Keratinocyte (primary cell): ENCODE measurements around the gene TMEM94. TPM values are rescaled to one million over a fixed set of nuclear protein-coding genes. Genes with fewer than 3 reads are reported as not detected.

Source experiments
- DNase-seq: peaks from one replicate; pipeline ENCODE4 v3.0.0-alpha.2; 2011; ENCODE audit warnings: low read depth, missing footprints, low spot score
- FAIRE-seq: peaks from 2 replicates; lab custom pipeline; 2011; peaks lifted over from hg19 to GRCh38; lab: Jason Lieb, UNC
- H2AFZ ChIP-seq: 2 replicates; pipeline ENCODE4 v1.6.0; 2012; ENCODE audit warnings: low read length, control low read depth, inconsistent platforms; ENCODE audit not compliant: control insufficient read depth
- H3K27ac ChIP-seq: 2 replicates; pipeline ENCODE4 v1.5.1; 2011; ENCODE audit warnings: low read length; ENCODE audit not compliant: control insufficient read depth, insufficient read depth
- H3K27me3 ChIP-seq: 3 replicates; pipeline ENCODE4 v1.6.0; 2011; ENCODE audit warnings: low read length; ENCODE audit not compliant: control insufficient read depth, insufficient read depth; ENCODE audit errors: extremely low read depth
- H3K36me3 ChIP-seq, 2 experiments: 2 replicates in 1 of 2; 3 replicates in 1 of 2; pipeline ENCODE4 v1.5.1; 2011; ENCODE audit warnings: low read length in 2 of 2, mild to moderate bottlenecking in 1 of 2; ENCODE audit not compliant: control insufficient read depth in 2 of 2, insufficient read depth in 2 of 2; ENCODE audit errors: extremely low read depth in 1 of 2
- H3K4me1 ChIP-seq: 3 replicates; pipeline ENCODE4 v1.5.1; 2011; ENCODE audit warnings: low read length; ENCODE audit not compliant: control insufficient read depth, insufficient read depth; ENCODE audit errors: extremely low read depth
- H3K4me2 ChIP-seq: 3 replicates; pipeline ENCODE4 v1.6.0; 2011; ENCODE audit warnings: low read depth, low read length; ENCODE audit not compliant: control insufficient read depth, insufficient read depth; ENCODE audit errors: extremely low read depth
- H3K4me3 ChIP-seq, 3 experiments: fragments of 200-600 bp in 1 of 3; sonication (generic) in 1 of 3; 2 replicates in 2 of 3; 3 replicates in 1 of 3; pipeline ENCODE4 v1.5.1; 2011 to 2016; ENCODE audit warnings: low read length in 3 of 3, mild to moderate bottlenecking in 3 of 3, control low read depth in 2 of 3, inconsistent platforms in 1 of 3, low read depth in 1 of 3, mixed read lengths in 1 of 3, mixed run types in 1 of 3, moderate library complexity in 1 of 3; ENCODE audit not compliant: control insufficient read depth in 2 of 3, insufficient read depth in 2 of 3; ENCODE audit errors: extremely low read depth in 1 of 3
- H3K79me2 ChIP-seq: 2 replicates; pipeline ENCODE4 v1.6.0; 2012; ENCODE audit warnings: low read length; ENCODE audit not compliant: control insufficient read depth, insufficient read depth
- H3K9ac ChIP-seq: 3 replicates; pipeline ENCODE4 v1.6.0; 2011; ENCODE audit warnings: low read length; ENCODE audit not compliant: control insufficient read depth, insufficient read depth; ENCODE audit errors: extremely low read depth
- H3K9me1 ChIP-seq: 3 replicates; pipeline ENCODE4 v1.6.0; 2011; ENCODE audit warnings: low read length; ENCODE audit not compliant: control insufficient read depth, insufficient read depth; ENCODE audit errors: extremely low read depth
- H3K9me3 ChIP-seq: 2 replicates; pipeline ENCODE4 v1.5.1; 2012; ENCODE audit warnings: low read depth, low read length; ENCODE audit not compliant: control insufficient read depth
- H4K20me1 ChIP-seq: 3 replicates; pipeline ENCODE4 v1.6.0; 2011; ENCODE audit warnings: low read length; ENCODE audit not compliant: control insufficient read depth, insufficient read depth; ENCODE audit errors: extremely low read depth
- CTCF ChIP-seq, 3 experiments: IDR thresholded peaks in 1 of 3; conservative IDR thresholded peaks in 1 of 3; optimal IDR thresholded peaks in 1 of 3; 2 replicates in 2 of 3; 3 replicates in 1 of 3; pipeline versions ENCODE3 to v1.5.1; 2011; ENCODE audit warnings: low read length in 3 of 3, mild to moderate bottlenecking in 3 of 3, moderate library complexity in 2 of 3, control low read depth in 1 of 3, inconsistent platforms in 1 of 3; ENCODE audit not compliant: insufficient read depth in 2 of 3; ENCODE audit errors: extremely low read depth in 1 of 3
- EZH2 ChIP-seq: IDR thresholded peaks from one replicate; pipeline ENCODE4 v1.6.1; 2012; ENCODE audit warnings: inconsistent platforms, mild to moderate bottlenecking, low read length, moderate library complexity
- dilution Hi-C: fragments of 300-500 bp; cut with MboI; formaldehyde crosslinking; loops from one replicate; pipeline ENCODE4 v1.7.0; 2020; ENCODE audit warnings: low sequenced_read_pairs; ENCODE audit not compliant: extremely low pct_ligation_motif_present
- polyA plus RNA-seq, 5 experiments: library from polyadenylated mRNA; depleted of rRNA in 3 of 5; stranded (reverse) in 3 of 5; stranded (forward) in 1 of 5; unstranded in 1 of 5; fragments of >200 nt; gene quantifications; 1 replicate in 1 of 5; 2 replicates in 3 of 5; 3 replicates in 1 of 5; pipeline versions ENCODE4 v1.2.1 to v1.2.3, GENCODE V29; 2011 to 2012; ENCODE audit warnings: missing spikeins in 2 of 5, low read depth in 1 of 5, low replicate concordance in 1 of 5

Gene TMEM94
- polyA plus RNA-seq, 1 donor (not counting 4 experiments of a cell fraction or from before 2014, with no cell fraction given): 13.6 TPM

GRCh38 chr17:75535119-75535537, 78.7 kb downstream of the TMEM94 start:
- DNase-seq (no peak), FAIRE-seq (no peak)
- TF ChIP-seq EZH2: no peak
- Histone ChIP-seq H3K9me3 (no peaks in the 10 kb centered on the region), H3K4me2 (no peak overlapping the region), H3K27ac (no peak overlapping the region), H3K79me2 (no peaks in the 10 kb centered on the region), H3K4me3 (no peak overlapping the region), H3K9ac (no peak overlapping the region), H3K36me3 (peaks cover 0 to 3% of the 10 kb centered on the region in 2 experiments), H4K20me1 (no peaks in the 10 kb centered on the region), H2AFZ (no peak overlapping the region), H3K27me3 (no peaks in the 10 kb centered on the region), H3K4me1 (peaks cover 17% of the 10 kb centered on the region), H3K9me1 (no peaks in the 10 kb centered on the region)
- dilution Hi-C loops: no loop called here

- Histone ChIP-seq H3K36me3 (peaks cover 0 to 3% of the 10 kb centered on the region in 2 experiments), H3K4me3 (no peak overlapping the region), H3K79me2 (no peaks in the 10 kb centered on the region), H3K27ac (no peak overlapping the region), H2AFZ (no peak overlapping the region), H3K9me3 (no peaks in the 10 kb centered on the region), H4K20me1 (no peaks in the 10 kb centered on the region), H3K9ac (no peak overlapping the region), H3K9me1 (no peaks in the 10 kb centered on the region), H3K4me2 (no peak overlapping the region), H3K27me3 (no peaks in the 10 kb centered on the region), H3K4me1 (peaks cover 20% of the 10 kb centered on the region)
- no peak for FAIRE-seq
- no peak for DNase-seq
- dilution Hi-C loops: no loop called here
- TF ChIP-seq EZH2: no peak
- no peak for TF ChIP-seq CTCF (optimal IDR thresholded peaks at IDR 0.05 in 1 of 3, IDR thresholded peaks at IDR 0.05 in 1 of 3, conservative IDR thresholded peaks at IDR 0.05 in 1 of 3; ENCODE audit: extremely low read depth in 1 of 3, insufficient read depth in 2 of 3, low read length in 3 of 3)
These were observed 79.4 kb downstream of the TMEM94 start for GRCh38 chr17:75535871-75536270.

GRCh38 chr17:75536366-75536765, 79.9 kb downstream of the TMEM94 start:
- Histone ChIP-seq H3K9me1 (no peaks in the 10 kb centered on the region), H3K4me2 (no peak overlapping the region), H3K36me3 (peaks cover 0 to 3% of the 10 kb centered on the region in 2 experiments), H3K27me3 (no peaks in the 10 kb centered on the region), H3K4me1 (peaks cover 15% of the 10 kb centered on the region), H3K4me3 (no peak overlapping the region), H3K9ac (no peak overlapping the region), H3K9me3 (no peaks in the 10 kb centered on the region), H4K20me1 (no peaks in the 10 kb centered on the region), H2AFZ (no peak overlapping the region), H3K79me2 (no peaks in the 10 kb centered on the region), H3K27ac (no peak overlapping the region)
- dilution Hi-C loops: no loop called here
- no peak for FAIRE-seq
- no peak for DNase-seq
- no peak for TF ChIP-seq CTCF (optimal IDR thresholded peaks at IDR 0.05 in 1 of 3, IDR thresholded peaks at IDR 0.05 in 1 of 3, conservative IDR thresholded peaks at IDR 0.05 in 1 of 3; ENCODE audit: extremely low read depth in 1 of 3, insufficient read depth in 2 of 3, low read length in 3 of 3)
- no peak for TF ChIP-seq EZH2
